Raji (cell line): ENCODE results near the gene MED17.

ENCODE experiments used
- POLR2A ChIP-seq: IDR thresholded peaks from 2 replicates; pipeline ENCODE4 v1.6.1; 2011; ENCODE audit warnings: low read depth, low read length, control low read depth; ENCODE audit not compliant: insufficient read depth

The MED17 gene

GRCh38 chr11:93829598-93829997 is 45.5 kb downstream of the MED17 start:
- TF ChIP-seq POLR2A, result no peak

DNA sequence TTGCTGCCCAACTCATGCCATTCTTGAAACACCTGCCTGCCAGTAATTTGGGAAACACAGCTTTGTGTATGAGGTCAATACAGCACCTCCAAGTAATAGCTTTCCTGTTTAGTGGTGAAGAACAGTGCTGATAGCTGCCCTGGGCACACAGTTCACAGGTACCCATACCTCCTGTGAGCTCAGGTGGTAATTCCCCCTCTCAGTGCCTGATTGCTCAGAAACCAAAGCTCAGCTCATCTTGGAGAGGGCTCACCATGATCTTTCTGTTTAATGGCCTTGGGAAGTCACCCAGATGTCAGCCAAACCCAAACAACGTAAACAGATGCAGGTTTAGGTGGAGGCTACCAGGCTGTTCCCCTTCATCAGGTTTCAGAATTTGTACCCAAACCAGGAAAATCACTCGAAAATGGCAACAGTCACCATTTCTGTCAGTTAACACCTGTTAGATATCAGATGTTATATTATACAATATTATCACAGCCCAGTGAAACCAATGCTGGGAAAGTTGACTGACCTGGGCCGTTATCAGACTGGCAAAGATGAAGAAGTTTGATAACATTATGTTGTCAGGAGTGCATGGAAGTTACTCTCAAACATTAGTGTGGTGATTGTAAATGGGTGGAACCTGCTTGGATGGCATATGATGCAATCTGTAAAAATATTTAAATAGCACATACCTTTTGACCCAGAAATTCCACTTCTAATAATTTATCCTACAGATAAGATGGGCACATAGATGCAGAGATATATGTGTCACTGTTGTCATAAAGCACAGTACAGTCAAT is 47.5 kb downstream of the MED17 start:
- TF ChIP-seq POLR2A, result no peak

GRCh38 chr11:93832780-93833179 is 48.7 kb downstream of the MED17 start:
- no peak for TF ChIP-seq POLR2A

DNA sequence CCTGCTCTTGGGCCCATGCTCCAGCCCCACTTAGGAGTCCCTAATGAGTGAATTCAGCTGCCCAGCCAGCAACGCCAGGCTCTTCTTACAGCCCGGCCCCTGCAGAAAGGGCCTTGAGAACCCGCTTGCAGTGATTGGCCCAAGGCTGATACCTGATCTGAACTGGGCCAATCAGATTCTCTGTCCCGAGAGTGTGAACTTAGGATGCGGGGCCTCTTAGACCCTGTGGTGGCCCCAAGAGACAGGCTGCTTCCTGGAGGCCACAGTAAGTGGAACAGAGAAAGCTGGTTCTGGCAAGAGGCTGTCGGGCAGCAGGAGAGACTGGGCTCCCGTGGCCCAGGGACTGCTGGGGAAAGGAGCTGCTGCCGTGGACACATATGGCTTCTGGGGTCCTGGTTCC is 54.9 kb downstream of the MED17 start:
- no peak for TF ChIP-seq POLR2A

GRCh38 chr11:93840180-93840579 is 56.1 kb downstream of the MED17 start:
- no peak for TF ChIP-seq POLR2A

- TF ChIP-seq POLR2A, result no peak
Observed at GRCh38 chr11:93840981-93841380, 56.9 kb downstream of the MED17 start.

- TF ChIP-seq POLR2A, result no peak
Observed at GRCh38 chr11:93841446-93841845, 57.4 kb downstream of the MED17 start.

- TF ChIP-seq POLR2A, result no peak
Observed at GRCh38 chr11:93842034-93842433, 58.0 kb downstream of the MED17 start.

GRCh38 chr11:93842461-93842860 is 58.4 kb downstream of the MED17 start:
- TF ChIP-seq POLR2A, result no peak

- no peak for TF ChIP-seq POLR2A
Observed at GRCh38 chr11:93843906-93844305, 59.8 kb downstream of the MED17 start.

DNA sequence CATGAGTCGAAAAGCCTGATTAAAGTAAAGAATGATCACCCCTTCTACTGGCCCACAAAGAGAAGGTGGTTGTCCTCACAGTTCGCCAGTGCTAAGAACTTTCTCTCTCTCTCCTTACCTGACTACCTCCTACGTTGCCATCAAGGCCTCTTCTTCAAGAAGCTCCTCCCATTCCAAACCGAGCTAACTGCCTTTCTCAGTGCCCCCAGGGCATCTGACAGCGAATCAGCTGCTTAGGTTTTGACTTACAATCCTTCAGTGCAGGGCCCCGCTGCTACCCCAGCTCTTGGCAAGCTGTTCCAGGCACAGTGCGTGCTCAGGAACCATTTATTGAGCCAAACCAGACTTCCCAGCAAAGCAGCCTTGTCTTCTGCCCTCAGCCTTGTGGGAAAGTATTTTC is 60.5 kb downstream of the MED17 start:
- no peak for TF ChIP-seq POLR2A

DNA sequence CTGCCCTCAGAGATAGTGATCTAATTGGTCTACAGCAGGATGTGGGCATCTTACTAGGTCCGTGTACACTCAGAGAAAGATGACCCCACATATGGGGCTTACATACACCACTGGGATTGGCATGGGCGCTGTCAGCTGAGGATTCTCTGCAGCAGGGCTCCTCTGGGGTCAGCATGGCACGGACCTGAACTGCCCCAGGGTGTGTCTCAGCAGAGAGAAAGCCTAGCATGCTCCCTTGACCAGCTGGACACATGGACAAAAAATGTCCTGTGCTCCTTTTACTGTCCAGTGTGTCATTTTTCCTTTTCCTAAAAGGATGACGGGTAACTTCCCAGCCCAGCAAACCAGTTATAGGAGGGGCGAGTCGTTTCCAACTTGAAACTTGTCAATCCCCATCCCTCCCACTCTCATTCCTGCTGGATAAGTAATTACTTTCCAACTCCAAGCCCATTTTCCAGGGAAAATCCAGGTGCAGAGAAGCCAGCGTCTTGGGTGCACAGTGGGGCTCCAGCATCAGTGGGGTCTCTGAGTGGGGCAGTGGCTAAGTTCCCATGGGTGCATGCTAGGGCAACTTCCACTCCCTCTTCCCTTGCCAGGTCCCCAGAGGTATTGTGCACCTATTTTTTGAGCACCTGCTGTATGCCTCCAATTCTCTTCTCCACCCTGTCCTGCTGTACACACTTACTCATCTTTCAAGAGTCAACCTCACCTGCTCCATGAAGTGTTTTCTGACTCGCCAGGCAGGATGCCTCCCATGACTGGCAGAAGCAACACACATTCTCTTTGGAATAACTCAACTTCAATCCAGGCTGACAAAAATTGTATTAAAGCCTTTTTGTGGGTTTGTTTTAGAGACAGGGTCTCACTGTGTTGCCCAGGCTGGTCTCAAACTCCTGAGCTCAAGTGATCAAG is 61.4 kb downstream of the MED17 start:
- no peak for TF ChIP-seq POLR2A

GRCh38 chr11:93846411-93846810 is 62.3 kb downstream of the MED17 start:
- TF ChIP-seq POLR2A, result no peak

DNA sequence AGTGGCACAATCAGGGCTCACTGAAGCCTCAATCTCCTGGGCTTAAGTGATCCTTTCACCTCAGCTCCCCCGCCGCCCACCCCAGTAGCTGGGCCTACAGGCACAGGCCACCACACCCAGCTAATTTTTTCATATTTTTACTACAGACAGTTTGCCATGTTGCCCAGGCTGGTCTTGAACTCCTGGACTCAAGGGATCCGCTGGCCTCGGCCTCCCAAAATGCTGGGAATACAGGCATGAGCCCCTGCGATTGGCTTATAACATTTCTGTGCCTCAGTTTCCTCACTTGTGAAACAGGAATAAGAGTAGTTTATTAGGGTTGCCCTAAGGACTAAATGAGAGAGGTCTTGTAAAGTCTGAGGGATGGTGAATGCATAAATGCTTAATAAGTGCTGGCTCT is 65.1 kb downstream of the MED17 start:
- no peak for TF ChIP-seq POLR2A

DNA sequence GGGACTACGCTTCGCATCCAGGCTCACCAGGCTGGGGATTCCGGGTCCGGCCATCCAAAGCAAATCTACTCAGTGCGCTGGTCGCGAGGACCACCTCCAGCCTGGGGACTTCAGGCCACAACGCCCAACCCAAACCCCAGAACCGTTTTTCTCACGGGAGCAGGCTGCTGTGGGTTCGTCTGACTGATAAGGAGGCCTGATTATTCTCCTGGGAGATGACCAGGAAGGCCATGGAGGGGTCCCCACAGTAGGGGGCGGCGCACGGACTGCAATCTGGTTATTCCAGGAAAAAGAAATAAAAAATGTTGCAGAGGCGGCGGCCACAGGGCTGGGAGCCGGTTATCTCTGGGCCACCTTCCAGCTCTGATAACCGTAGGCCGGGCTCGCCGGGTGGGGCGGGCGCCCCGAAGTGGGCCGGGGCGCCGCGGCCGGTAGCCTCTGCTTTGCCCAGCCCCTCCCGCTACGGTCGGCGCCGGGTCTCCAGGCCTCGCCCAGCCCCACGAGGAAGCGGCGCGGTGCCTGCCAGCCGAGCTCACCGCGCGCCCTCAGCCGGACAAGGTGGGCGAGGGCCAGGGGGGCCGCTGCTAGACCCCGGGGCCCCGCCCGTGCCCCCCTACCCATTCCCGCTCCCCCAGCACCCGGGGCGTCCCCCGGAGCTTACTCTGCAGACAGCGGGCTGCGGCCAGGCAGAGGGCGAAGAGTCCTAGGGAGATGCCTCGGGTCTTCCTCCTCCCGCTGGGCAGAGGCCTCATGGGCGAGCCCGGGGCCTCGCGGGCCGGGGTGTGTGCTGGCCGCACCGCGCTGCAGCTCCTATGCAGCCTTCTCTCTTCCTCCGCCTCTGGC is 65.9 kb downstream of the MED17 start:
- no peak for TF ChIP-seq POLR2A
